ENCODE measurements around the gene SEL1L2.

DNA sequence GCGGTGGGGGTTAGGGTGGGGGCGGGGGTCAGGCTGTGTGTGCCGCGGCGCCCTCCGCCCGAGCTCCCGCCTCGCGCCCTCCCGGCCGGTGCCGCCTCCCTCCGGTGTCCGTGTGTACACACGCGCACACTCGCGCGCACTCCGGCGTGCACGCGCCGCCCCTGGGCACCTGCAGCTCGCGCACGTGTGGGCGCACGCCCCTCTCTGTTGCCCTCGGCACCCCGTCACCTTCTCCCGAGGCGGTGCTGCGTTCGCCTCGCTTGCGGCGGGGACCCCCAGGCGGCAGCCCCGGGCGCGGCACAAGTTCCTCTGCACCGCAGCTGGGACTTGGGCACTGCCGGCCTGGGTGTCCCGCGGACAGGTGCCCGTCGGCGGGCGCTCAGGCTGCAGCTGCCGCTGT, 5.4 kb upstream of the SEL1L2 start:
- TF ChIP-seq, protein P1, sequence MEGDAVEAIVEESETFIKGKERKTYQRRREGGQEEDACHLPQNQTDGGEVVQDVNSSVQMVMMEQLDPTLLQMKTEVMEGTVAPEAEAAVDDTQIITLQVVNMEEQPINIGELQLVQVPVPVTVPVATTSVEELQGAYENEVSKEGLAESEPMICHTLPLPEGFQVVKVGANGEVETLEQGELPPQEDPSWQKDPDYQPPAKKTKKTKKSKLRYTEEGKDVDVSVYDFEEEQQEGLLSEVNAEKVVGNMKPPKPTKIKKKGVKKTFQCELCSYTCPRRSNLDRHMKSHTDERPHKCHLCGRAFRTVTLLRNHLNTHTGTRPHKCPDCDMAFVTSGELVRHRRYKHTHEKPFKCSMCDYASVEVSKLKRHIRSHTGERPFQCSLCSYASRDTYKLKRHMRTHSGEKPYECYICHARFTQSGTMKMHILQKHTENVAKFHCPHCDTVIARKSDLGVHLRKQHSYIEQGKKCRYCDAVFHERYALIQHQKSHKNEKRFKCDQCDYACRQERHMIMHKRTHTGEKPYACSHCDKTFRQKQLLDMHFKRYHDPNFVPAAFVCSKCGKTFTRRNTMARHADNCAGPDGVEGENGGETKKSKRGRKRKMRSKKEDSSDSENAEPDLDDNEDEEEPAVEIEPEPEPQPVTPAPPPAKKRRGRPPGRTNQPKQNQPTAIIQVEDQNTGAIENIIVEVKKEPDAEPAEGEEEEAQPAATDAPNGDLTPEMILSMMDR (IDR thresholded peaks at IDR 0.05) = no peak
- TF ChIP-seq POLR2A (IDR thresholded peaks at IDR 0.05) = no peak

Measured in Peyer's patch (tissue), 4 donors.